KOPT-K1 (cell line): ENCODE measurements around the gene TPRA1.

Experiments
- H3K27ac ChIP-seq: fragments of 200-600 bp; sonication (generic); 2 replicates; pipeline ENCODE4 v1.5.1; 2016; ENCODE audit warnings: antibody characterized with exemption, mild to moderate bottlenecking, low read depth, low read length; ENCODE audit not compliant: poor library complexity, severe bottlenecking
- H3K36me3 ChIP-seq: fragments of 200-600 bp; sonication (generic); 2 replicates; pipeline ENCODE4 v1.5.1; 2017; ENCODE audit warnings: antibody characterized with exemption, mild to moderate bottlenecking, low read length, moderate library complexity; ENCODE audit not compliant: insufficient read depth
- H3K9me3 ChIP-seq: fragments of 200-600 bp; sonication (generic); 2 replicates; pipeline ENCODE4 v1.5.1; 2017; ENCODE audit warnings: antibody characterized with exemption, low read length, mild to moderate bottlenecking; ENCODE audit not compliant: insufficient read depth, poor library complexity, severe bottlenecking

Gene TPRA1

GRCh38 chr3:127590593-127591465 lies at the start of gene TPRA1:
Gene TPRA1 (minus strand): TSS chr3:127590733. CDS start chr3:127580146, 10,587 bp downstream.
- Histone ChIP-seq H3K27ac (peak within 1 kb of the TSS; percentile 65), H3K9me3 (no peaks in the 10 kb centered on the region), H3K36me3 (peaks cover 4% of the 10 kb centered on the region; the same call in 1 of the 2 replicates)

GRCh38 chr3:127640042-127640355 lies 49.5 kb upstream of the TPRA1 start:
- no peak overlapping the region for H3K27ac ChIP-seq

GRCh38 chr3:127639173-127640041 lies 48.9 kb upstream of the TPRA1 start:
- H3K36me3 ChIP-seq, result no peaks in the 10 kb centered on the region

More at GRCh38 chr3:127640042-127640355, 49.5 kb upstream of the TPRA1 start:
- no peaks in the 10 kb centered on the region for H3K36me3 ChIP-seq
- H3K9me3 ChIP-seq, result no peaks in the 10 kb centered on the region

GRCh38 chr3:127637971-127638370 lies 47.4 kb upstream of the TPRA1 start:
- Histone ChIP-seq H3K9me3 (no peaks in the 10 kb centered on the region), H3K27ac (no peak overlapping the region)

More at GRCh38 chr3:127639173-127640041, 48.9 kb upstream of the TPRA1 start:
- H3K9me3 ChIP-seq, result no peaks in the 10 kb centered on the region
- H3K27ac ChIP-seq, result no peak overlapping the region

GRCh38 chr3:127637546-127637945 lies 47.0 kb upstream of the TPRA1 start:
- H3K27ac ChIP-seq, result no peak overlapping the region
- no peaks in the 10 kb centered on the region for H3K9me3 ChIP-seq
- no peaks in the 10 kb centered on the region for H3K36me3 ChIP-seq

More at GRCh38 chr3:127637971-127638370, 47.4 kb upstream of the TPRA1 start:
- H3K36me3 ChIP-seq, result no peaks in the 10 kb centered on the region

- Histone ChIP-seq H3K36me3 (no peaks in the 10 kb centered on the region), H3K9me3 (no peaks in the 10 kb centered on the region), H3K27ac (no peak overlapping the region)
Observed at GRCh38 chr3:127634653-127635052, 44.1 kb upstream of the TPRA1 start.

- Histone ChIP-seq H3K36me3 (no peaks in the 10 kb centered on the region), H3K9me3 (no peaks in the 10 kb centered on the region), H3K27ac (no peak overlapping the region)
Observed at GRCh38 chr3:127632035-127632820, 41.7 kb upstream of the TPRA1 start.

GRCh38 chr3:127630811-127631714 lies 40.5 kb upstream of the TPRA1 start:
- H3K9me3 ChIP-seq, result no peaks in the 10 kb centered on the region
- H3K27ac ChIP-seq, result no peak overlapping the region

GRCh38 chr3:127629467-127630403 lies 39.2 kb upstream of the TPRA1 start:
- no peaks in the 10 kb centered on the region for H3K9me3 ChIP-seq
- no peaks in the 10 kb centered on the region for H3K36me3 ChIP-seq
- no peak overlapping the region for H3K27ac ChIP-seq

More at GRCh38 chr3:127630811-127631714, 40.5 kb upstream of the TPRA1 start:
- H3K36me3 ChIP-seq, result no peaks in the 10 kb centered on the region

- Histone ChIP-seq H3K9me3 (no peaks in the 10 kb centered on the region), H3K36me3 (no peaks in the 10 kb centered on the region), H3K27ac (no peak within 1 kb of the TSS)
Observed at GRCh38 chr3:127628788-127629466, 38.4 kb upstream of the TPRA1 start, which contains the start of gene PODXL2. Gene PODXL2 (plus strand): TSS chr3:127629185. CDS start chr3:127629220, 35 bp downstream.

- peaks cover 2% of the 10 kb centered on the region; the same call in 1 of the 2 replicates for H3K36me3 ChIP-seq
- no peak overlapping the region for H3K27ac ChIP-seq
- no peaks in the 10 kb centered on the region for H3K9me3 ChIP-seq
Observed at GRCh38 chr3:127628426-127628787, 37.9 kb upstream of the TPRA1 start.

GRCh38 chr3:127625821-127626220 lies 35.3 kb upstream of the TPRA1 start:
- no peak overlapping the region for H3K27ac ChIP-seq
- H3K36me3 ChIP-seq, result peaks cover 28% of the 10 kb centered on the region
- no peaks in the 10 kb centered on the region for H3K9me3 ChIP-seq
